ENCODE results near the gene TBX2. TPM values are rescaled to one million over a fixed set of nuclear protein-coding genes. Genes with fewer than 3 reads are reported as not detected.
A peak's percentile ranks its signal among the peaks of the same experiment; 100 is the strongest.

TBX2 gene
- total and polyA plus RNA-seq, 9 of the 15 experiments (the other 6 are each of a cell fraction or from before 2014, with no cell fraction given): 0.18 TPM; not detected in 8

DNA sequence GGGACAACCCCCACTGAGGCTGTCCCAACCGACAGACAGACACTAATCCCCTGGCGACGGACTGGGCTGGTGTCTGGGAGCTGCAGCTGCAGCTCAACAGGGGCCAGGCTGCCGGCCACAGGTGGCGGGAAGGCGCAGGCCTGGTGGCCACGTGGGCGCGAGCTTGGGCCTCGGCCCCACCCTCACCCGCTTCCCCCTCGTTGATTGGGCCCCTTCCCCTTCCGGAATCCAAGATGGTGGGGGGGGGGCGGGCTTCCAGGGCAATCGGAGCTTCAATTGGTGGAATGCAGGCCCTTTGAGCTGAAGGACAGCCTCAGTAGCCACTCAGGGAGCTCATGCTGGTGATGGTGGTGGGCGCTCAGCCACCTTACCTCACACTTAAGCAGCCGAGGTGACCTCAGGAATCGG, 43.8 kb downstream of the TBX2 start (continued):
- TF ChIP-seq ZFX (CRISPR knock-in tag; IDR thresholded peaks at IDR 0.05): peak; percentile 40; the same call in 1 of the 2 replicates
- no peak for TF ChIP-seq ZNF146 (CRISPR knock-in tag; IDR thresholded peaks at IDR 0.05; ENCODE audit: unreplicated experiment)
- TF ChIP-seq, protein P1, sequence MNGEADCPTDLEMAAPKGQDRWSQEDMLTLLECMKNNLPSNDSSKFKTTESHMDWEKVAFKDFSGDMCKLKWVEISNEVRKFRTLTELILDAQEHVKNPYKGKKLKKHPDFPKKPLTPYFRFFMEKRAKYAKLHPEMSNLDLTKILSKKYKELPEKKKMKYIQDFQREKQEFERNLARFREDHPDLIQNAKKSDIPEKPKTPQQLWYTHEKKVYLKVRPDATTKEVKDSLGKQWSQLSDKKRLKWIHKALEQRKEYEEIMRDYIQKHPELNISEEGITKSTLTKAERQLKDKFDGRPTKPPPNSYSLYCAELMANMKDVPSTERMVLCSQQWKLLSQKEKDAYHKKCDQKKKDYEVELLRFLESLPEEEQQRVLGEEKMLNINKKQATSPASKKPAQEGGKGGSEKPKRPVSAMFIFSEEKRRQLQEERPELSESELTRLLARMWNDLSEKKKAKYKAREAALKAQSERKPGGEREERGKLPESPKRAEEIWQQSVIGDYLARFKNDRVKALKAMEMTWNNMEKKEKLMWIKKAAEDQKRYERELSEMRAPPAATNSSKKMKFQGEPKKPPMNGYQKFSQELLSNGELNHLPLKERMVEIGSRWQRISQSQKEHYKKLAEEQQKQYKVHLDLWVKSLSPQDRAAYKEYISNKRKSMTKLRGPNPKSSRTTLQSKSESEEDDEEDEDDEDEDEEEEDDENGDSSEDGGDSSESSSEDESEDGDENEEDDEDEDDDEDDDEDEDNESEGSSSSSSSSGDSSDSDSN (IDR thresholded peaks at IDR 0.05; ENCODE audit: borderline replicate concordance in 1 of 2, low read depth in 2 of 2, low read length in 2 of 2): no peak
- no peak for TF ChIP-seq YBX1 (IDR thresholded peaks at IDR 0.05)
- no peak for TF ChIP-seq ZNF609 (CRISPR knock-in tag; IDR thresholded peaks at IDR 0.05; ENCODE audit: borderline replicate concordance)
- 0 out of 2 replicates have a peak, but pooled peaks have one; percentile 60 for TF ChIP-seq ZNF232 (CRISPR knock-in tag; IDR thresholded peaks at IDR 0.05)
- TF ChIP-seq MGA (IDR thresholded peaks at IDR 0.05): peak; percentile 76
- TF ChIP-seq, protein P2, sequence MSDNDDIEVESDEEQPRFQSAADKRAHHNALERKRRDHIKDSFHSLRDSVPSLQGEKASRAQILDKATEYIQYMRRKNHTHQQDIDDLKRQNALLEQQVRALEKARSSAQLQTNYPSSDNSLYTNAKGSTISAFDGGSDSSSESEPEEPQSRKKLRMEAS (CRISPR knock-in tag; IDR thresholded peaks at IDR 0.05): peak; percentile 71; the same call in 1 of the 2 replicates
